ENCODE data around the gene F11.

- TF ChIP-seq, protein P1, sequence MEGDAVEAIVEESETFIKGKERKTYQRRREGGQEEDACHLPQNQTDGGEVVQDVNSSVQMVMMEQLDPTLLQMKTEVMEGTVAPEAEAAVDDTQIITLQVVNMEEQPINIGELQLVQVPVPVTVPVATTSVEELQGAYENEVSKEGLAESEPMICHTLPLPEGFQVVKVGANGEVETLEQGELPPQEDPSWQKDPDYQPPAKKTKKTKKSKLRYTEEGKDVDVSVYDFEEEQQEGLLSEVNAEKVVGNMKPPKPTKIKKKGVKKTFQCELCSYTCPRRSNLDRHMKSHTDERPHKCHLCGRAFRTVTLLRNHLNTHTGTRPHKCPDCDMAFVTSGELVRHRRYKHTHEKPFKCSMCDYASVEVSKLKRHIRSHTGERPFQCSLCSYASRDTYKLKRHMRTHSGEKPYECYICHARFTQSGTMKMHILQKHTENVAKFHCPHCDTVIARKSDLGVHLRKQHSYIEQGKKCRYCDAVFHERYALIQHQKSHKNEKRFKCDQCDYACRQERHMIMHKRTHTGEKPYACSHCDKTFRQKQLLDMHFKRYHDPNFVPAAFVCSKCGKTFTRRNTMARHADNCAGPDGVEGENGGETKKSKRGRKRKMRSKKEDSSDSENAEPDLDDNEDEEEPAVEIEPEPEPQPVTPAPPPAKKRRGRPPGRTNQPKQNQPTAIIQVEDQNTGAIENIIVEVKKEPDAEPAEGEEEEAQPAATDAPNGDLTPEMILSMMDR (IDR thresholded peaks at IDR 0.05), result no peak
- no peak for TF ChIP-seq EZH2 (IDR thresholded peaks at IDR 0.05)
Observed at GRCh38 chr4:186260504-186261448, 5.2 kb upstream of the F11 start.
